Skeletal muscle tissue (tissue), 4 donors: Measurements from ENCODE around the gene CYP21A2. TPM values are rescaled to one million over a fixed set of nuclear protein-coding genes. Genes with fewer than 3 reads are reported as not detected.
"Not testable (repeated sequence)": the region's sequence is repeated elsewhere in the genome, so short reads cannot be mapped to it uniquely, and the experiment has no call there.

ENCODE experiments used
- H3K27ac ChIP-seq: one replicate; pipeline ENCODE4 v1.7.0; 2013; ENCODE audit warnings: mild to moderate bottlenecking, low read depth, low read length, inconsistent platforms
- H3K27me3 ChIP-seq, 3 donors: one replicate each; pipeline ENCODE4 v1.7.0; 2013; ENCODE audit warnings: low read length in 3 of 3; ENCODE audit not compliant: control insufficient read depth in 3 of 3, insufficient read depth in 3 of 3
- H3K36me3 ChIP-seq, 3 donors: one replicate each; pipeline ENCODE4 v1.7.0; 2013; ENCODE audit warnings: low read length in 3 of 3; ENCODE audit not compliant: control insufficient read depth in 3 of 3, insufficient read depth in 3 of 3
- H3K4me1 ChIP-seq, 3 donors: one replicate each; pipeline ENCODE4 v1.7.0; 2013; ENCODE audit warnings: low read length in 3 of 3, mild to moderate bottlenecking in 3 of 3; ENCODE audit not compliant: control insufficient read depth in 3 of 3, insufficient read depth in 3 of 3
- H3K4me3 ChIP-seq, 3 donors: one replicate each; pipeline ENCODE4 v1.7.0; 2013; ENCODE audit warnings: low read length in 3 of 3
- H3K9ac ChIP-seq, 3 donors: one replicate each; pipeline ENCODE4 v1.7.0; 2013; ENCODE audit warnings: low read length in 3 of 3, mild to moderate bottlenecking in 3 of 3, moderate library complexity in 2 of 3, low read depth in 1 of 3
- H3K9me3 ChIP-seq, 3 donors: one replicate each; pipeline ENCODE4 v1.7.0; 2013; ENCODE audit warnings: low read length in 3 of 3; ENCODE audit not compliant: control insufficient read depth in 3 of 3
- total RNA-seq: library from RNA; depleted of rRNA; stranded (reverse); fragments of >200 nt; gene quantifications from one replicate; pipeline ENCODE4 v1.2.3, GENCODE V29; 2014
- donor health status: Osteomylitis.

CYP21A2 gene
- total RNA-seq, 1 donor from 2014 or later: not detected

DNA sequence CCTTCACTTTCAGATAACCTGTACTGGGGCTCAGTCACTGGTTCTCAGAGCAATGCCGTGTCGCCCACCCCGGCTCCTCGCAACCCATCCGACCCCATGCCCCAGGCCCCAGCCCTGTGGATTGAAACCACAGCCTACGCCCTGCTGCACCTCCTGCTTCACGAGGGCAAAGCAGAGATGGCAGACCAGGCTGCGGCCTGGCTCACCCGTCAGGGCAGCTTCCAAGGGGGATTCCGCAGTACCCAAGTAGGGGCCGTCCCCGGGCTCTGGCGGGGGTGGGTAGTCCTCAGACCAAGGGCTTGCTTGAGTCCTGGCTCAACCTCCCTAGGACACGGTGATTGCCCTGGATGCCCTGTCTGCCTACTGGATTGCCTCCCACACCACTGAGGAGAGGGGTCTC is 8.7 kb upstream of the CYP21A2 start:
- H3K36me3 ChIP-seq, H3K27ac ChIP-seq: not testable (repeated sequence)

DNA sequence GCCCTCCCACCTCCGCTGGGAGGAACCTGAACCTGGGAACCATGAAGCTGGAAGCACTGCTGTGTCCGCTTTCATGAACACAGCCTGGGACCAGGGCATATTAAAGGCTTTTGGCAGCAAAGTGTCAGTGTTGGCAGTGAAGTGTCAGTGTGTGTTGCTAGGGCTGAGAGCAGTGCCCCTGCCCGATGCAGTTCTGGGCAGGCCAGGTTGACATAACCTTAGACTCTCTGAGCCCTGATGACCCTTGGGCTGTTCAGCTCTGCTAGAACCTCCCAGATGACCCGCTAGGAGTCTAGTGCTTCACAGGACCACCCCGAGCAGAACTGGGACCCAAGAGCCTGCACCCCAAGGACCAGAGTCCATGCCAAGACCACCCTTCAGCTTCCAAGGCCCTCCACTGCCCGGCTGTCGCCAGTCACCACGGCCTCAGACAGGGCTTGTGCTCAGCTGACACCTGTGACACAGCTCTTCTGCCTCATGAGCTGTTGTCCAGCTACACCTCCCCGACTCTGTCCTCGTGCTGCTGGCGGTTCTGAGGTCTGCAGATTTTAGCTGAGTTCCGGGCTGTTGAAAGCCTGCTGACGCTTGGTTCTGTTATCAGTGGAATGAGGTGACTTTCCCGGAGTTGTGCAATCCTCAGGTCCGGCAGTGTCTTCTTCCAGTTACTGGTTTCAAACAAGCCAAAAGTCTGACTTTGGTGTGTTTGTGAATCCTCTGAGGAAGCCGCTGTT is 2.8 kb upstream of the CYP21A2 start:
- H3K36me3 ChIP-seq, H3K4me1 ChIP-seq, H3K4me3 ChIP-seq, H3K27me3 ChIP-seq, H3K9me3 ChIP-seq, H3K27ac ChIP-seq, H3K9ac ChIP-seq: not testable (repeated sequence)

More for the DNA sequence above, 8.7 kb upstream of the CYP21A2 start:
- not testable (repeated sequence) for H3K4me1 ChIP-seq, H3K27me3 ChIP-seq, H3K9me3 ChIP-seq, H3K4me3 ChIP-seq, H3K9ac ChIP-seq

DNA sequence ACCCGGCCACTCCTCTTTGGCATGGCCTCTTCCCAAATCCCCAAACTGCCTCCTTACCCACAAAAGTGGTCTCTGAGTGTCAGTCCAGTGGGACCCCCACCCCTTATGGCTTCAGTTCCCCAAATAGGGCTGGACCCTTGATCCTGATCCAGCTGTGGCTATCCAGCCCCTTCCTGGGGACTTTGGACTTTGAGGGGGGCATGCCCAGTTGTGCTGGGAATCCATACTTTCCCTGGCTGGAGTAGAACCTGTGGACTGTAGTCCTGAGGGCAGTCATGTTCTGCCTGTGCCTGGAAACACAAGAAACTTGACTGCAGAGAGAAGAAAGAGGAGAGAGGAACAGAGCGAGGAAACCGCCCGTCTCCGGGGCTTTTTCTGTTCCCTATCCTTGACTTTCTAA is 1.1 kb upstream of the CYP21A2 start:
- not testable (repeated sequence) for H3K36me3 ChIP-seq, H3K4me1 ChIP-seq, H3K27me3 ChIP-seq, H3K9ac ChIP-seq, H3K27ac ChIP-seq, H3K4me3 ChIP-seq, H3K9me3 ChIP-seq

DNA sequence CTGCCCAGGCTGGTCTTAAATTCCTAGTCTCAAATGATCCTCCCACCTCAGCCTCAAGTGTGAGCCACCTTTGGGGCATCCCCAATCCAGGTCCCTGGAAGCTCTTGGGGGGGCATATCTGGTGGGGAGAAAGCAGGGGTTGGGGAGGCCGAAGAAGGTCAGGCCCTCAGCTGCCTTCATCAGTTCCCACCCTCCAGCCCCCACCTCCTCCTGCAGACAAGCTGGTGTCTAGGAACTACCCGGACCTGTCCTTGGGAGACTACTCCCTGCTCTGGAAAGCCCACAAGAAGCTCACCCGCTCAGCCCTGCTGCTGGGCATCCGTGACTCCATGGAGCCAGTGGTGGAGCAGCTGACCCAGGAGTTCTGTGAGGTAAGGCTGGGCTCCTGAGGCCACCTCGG is 663 bp downstream of the CYP21A2 start:
- not testable (repeated sequence) for H3K27ac ChIP-seq, H3K4me1 ChIP-seq, H3K4me3 ChIP-seq, H3K36me3 ChIP-seq, H3K9ac ChIP-seq, H3K27me3 ChIP-seq, H3K9me3 ChIP-seq

DNA sequence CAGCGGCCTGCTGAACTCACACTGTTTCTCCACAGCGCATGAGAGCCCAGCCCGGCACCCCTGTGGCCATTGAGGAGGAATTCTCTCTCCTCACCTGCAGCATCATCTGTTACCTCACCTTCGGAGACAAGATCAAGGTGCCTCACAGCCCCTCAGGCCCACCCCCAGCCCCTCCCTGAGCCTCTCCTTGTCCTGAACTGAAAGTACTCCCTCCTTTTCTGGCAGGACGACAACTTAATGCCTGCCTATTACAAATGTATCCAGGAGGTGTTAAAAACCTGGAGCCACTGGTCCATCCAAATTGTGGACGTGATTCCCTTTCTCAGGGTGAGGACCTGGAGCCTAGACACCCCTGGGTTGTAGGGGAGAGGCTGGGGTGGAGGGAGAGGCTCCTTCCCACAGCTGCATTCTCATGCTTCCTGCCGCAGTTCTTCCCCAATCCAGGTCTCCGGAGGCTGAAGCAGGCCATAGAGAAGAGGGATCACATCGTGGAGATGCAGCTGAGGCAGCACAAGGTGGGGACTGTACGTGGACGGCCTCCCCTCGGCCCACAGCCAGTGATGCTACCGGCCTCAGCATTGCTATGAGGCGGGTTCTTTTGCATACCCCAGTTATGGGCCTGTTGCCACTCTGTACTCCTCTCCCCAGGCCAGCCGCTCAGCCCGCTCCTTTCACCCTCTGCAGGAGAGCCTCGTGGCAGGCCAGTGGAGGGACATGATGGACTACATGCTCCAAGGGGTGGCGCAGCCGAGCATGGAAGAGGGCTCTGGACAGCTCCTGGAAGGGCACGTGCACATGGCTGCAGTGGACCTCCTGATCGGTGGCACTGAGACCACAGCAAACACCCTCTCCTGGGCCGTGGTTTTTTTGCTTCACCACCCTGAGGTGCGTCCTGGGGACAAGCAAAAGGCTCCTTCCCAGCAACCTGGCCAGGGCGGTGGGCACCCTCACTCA is 1.4 kb downstream of the CYP21A2 start:
- H3K9me3 ChIP-seq, H3K9ac ChIP-seq, H3K36me3 ChIP-seq, H3K4me1 ChIP-seq, H3K27ac ChIP-seq, H3K4me3 ChIP-seq, H3K27me3 ChIP-seq: not testable (repeated sequence)

DNA sequence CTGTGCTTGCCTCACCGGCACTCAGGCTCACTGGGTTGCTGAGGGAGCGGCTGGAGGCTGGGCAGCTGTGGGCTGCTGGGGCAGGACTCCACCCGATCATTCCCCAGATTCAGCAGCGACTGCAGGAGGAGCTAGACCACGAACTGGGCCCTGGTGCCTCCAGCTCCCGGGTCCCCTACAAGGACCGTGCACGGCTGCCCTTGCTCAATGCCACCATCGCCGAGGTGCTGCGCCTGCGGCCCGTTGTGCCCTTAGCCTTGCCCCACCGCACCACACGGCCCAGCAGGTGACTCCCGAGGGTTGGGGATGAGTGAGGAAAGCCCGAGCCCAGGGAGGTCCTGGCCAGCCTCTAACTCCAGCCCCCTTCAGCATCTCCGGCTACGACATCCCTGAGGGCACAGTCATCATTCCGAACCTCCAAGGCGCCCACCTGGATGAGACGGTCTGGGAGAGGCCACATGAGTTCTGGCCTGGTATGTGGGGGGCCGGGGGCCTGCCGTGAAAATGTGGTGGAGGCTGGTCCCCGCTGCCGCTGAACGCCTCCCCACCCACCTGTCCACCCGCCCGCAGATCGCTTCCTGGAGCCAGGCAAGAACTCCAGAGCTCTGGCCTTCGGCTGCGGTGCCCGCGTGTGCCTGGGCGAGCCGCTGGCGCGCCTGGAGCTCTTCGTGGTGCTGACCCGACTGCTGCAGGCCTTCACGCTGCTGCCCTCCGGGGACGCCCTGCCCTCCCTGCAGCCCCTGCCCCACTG is 2.3 kb downstream of the CYP21A2 start:
- not testable (repeated sequence) for H3K9me3 ChIP-seq, H3K9ac ChIP-seq, H3K4me3 ChIP-seq, H3K4me1 ChIP-seq, H3K27me3 ChIP-seq, H3K36me3 ChIP-seq, H3K27ac ChIP-seq

DNA sequence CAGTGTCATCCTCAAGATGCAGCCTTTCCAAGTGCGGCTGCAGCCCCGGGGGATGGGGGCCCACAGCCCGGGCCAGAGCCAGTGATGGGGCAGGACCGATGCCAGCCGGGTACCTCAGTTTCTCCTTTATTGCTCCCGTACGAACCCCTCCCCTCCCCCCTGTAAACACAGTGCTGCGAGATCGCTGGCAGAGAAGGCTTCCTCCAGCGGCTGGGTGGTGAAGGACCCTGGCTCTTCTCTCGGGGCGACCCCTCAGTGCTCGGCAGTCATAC is 2.8 kb downstream of the CYP21A2 start:
- H3K27ac ChIP-seq, H3K4me1 ChIP-seq, H3K9me3 ChIP-seq, H3K4me3 ChIP-seq, H3K9ac ChIP-seq, H3K36me3 ChIP-seq, H3K27me3 ChIP-seq: not testable (repeated sequence)

DNA sequence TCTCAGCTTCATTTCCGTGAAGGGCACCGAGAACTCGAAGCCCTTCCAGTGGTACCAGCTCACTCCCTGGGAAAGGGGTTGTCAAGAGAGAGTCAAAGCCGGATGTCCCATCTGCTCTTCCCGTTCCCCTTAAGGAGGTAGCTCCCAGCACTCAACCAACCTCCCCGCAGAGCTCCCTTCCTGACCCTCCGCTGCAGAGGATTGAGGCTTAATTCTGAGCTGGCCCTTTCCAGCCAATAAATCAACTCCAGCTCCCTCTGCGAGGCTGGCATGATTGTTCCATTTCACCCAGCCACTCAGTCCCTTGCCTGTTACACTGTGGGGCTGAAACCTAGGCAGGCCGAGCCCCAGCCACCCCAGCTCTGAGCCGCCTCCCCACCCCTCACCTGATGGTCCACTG is 3.2 kb downstream of the CYP21A2 start:
- not testable (repeated sequence) for H3K27ac ChIP-seq, H3K4me1 ChIP-seq, H3K4me3 ChIP-seq, H3K36me3 ChIP-seq, H3K9me3 ChIP-seq, H3K9ac ChIP-seq, H3K27me3 ChIP-seq

DNA sequence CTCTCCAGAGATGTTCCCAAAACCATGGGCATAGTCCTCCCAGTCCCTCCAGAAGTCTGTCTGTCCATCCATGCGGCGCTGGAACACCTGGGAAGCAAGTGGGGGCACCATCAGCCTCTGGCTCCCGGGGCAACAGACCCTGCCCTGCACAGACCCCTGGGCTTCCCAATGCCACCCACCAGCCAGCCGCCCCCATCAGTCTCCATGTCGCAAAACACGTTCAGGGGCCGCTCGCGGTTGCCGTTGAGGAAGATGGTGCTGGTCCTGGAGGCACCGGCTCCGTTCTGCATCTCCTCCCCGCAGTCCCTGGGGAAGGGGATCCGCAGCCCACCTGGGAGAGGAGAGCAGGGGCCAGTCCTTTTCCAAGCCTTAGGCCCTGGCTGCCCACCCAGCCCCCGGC is 4.1 kb downstream of the CYP21A2 start:
- H3K4me1 ChIP-seq, H3K27ac ChIP-seq, H3K9me3 ChIP-seq, H3K9ac ChIP-seq, H3K36me3 ChIP-seq, H3K4me3 ChIP-seq, H3K27me3 ChIP-seq: not testable (repeated sequence)
